Spleen (tissue), 11 donors: ENCODE data around the gene MAPKAP1. TPM values are rescaled to one million over a fixed set of nuclear protein-coding genes. Genes with fewer than 3 reads are reported as not detected.
A peak's percentile ranks its signal among the peaks of the same experiment; 100 is the strongest.

ENCODE experiments used
- DNase-seq: peaks from one replicate; pipeline ENCODE4 v3.0.0-alpha.2; 2020
- H3K27ac ChIP-seq, 8 donors: fragments of 200-600 bp; sonication (generic) in 7 of 8; 1 replicate in 4 of 8; 2 replicates in 4 of 8; pipeline versions ENCODE4 v1.5.0 to v1.8.0; 2016 to 2021; ENCODE audit warnings: inconsistent platforms in 4 of 8, mild to moderate bottlenecking in 4 of 8, moderate library complexity in 1 of 8
- H3K27me3 ChIP-seq, 7 donors: fragments of 200-600 bp; sonication (generic) in 6 of 7; replicated peaks in 1 of 7; 1 replicate in 4 of 7; 2 replicates in 3 of 7; pipeline versions ENCODE4 v1.5.0 to v1.8.0; 2016 to 2021; ENCODE audit warnings: inconsistent platforms in 3 of 7, mild to moderate bottlenecking in 1 of 7
- H3K36me3 ChIP-seq, 6 donors: fragments of 200-600 bp; sonication (generic) in 5 of 6; 1 replicate in 4 of 6; 2 replicates in 2 of 6; pipeline versions ENCODE4 v1.5.0 to v1.8.0; 2016 to 2021; ENCODE audit warnings: inconsistent platforms in 2 of 6
- H3K4me1 ChIP-seq, 6 donors: fragments of 200-600 bp; sonication (generic) in 5 of 6; 1 replicate in 3 of 6; 2 replicates in 3 of 6; pipeline versions ENCODE4 v1.5.0 to v1.8.0; 2016 to 2021; ENCODE audit warnings: inconsistent platforms in 3 of 6
- H3K4me3 ChIP-seq, 8 donors: fragments of 200-600 bp; sonication (generic) in 7 of 8; 1 replicate in 4 of 8; 2 replicates in 4 of 8; pipeline versions ENCODE4 v1.5.0 to v1.8.0; 2016 to 2021; ENCODE audit warnings: inconsistent platforms in 4 of 8, mild to moderate bottlenecking in 4 of 8, moderate library complexity in 2 of 8
- H3K9me3 ChIP-seq, 8 donors: fragments of 200-600 bp; sonication (generic) in 7 of 8; 1 replicate in 4 of 8; 2 replicates in 4 of 8; pipeline versions ENCODE4 v1.5.0 to v1.8.0; 2016 to 2021; ENCODE audit warnings: inconsistent platforms in 4 of 8
- POLR2A ChIP-seq, 3 donors: fragments of 450-650 bp; IDR thresholded peaks; one replicate each; pipeline ENCODE4 v1.5.1; 2017; ENCODE audit warnings: antibody characterized with exemption in 3 of 3, mild to moderate bottlenecking in 1 of 3
- POLR2AphosphoS5 ChIP-seq, 3 donors: sonication (generic); formaldehyde crosslinking; IDR thresholded peaks; one replicate each; pipeline ENCODE4 v1.5.1; 2017; ENCODE audit warnings: antibody characterized with exemption in 3 of 3
- WGBS, 5 donors: extraction: QIAGEN DNeasy Blood & Tissue Kit in 3 of 5; methylation state at CpG; one replicate each; pipeline versions ENCODE4 v1.1.5 to v1.1.7; 2013 to 2018; 5-methylcytosine and 5-hydroxymethylcytosine counted together
- intact Hi-C: fragments of 100-400 bp; cut with DNase I; formaldehyde crosslinking; loops from one replicate; pipeline ENCODE4 v1.15.0; 2023; ENCODE audit warnings: low total_unique reads
- polyA plus RNA-seq, 3 donors: library from polyadenylated mRNA; stranded (reverse); fragments of 200-250 nt; gene quantifications; one replicate each; pipeline ENCODE4 v1.2.1, GENCODE V29; 2013
- total RNA-seq, 7 donors: library from RNA; depleted of rRNA in 3 of 7; stranded (reverse); fragments of >200 nt in 3 of 7; fragmentation: NEBNext Ultra II Directional in 4 of 7; extraction: Animal tissue kit (Norgen Biotek cat#: 25700) in 4 of 7; gene quantifications; one replicate each; pipeline versions ENCODE4 v1.1.0 to v1.2.1, GENCODE V29; 2016 to 2021
- TF ChIP-seq, protein P1 (sequence below), 11 experiments: fragments of 200-600 bp in 7 of 11; fragments of 450-650 bp in 4 of 11; sonication (generic) in 4 of 11; IDR thresholded peaks in 8 of 11; conservative IDR thresholded peaks in 3 of 11; 1 replicate in 7 of 11; 2 replicates in 4 of 11; pipeline versions ENCODE4 v1.4.0 to v1.8.0; 2016 to 2021; ENCODE audit warnings: antibody characterized with exemption in 11 of 11, inconsistent platforms in 4 of 11, mild to moderate bottlenecking in 1 of 11
- donor health status: healthy with polysubstance abuse.
- donor health status: DM: no; HTN: no; CAD: no; lungs with moderate emphysema.
- donor health status: DM: no; HTN: no; CAD: no.
- donor health status: Bipolar disorder and iron deficiency.
- donor health status: healthy.
- donor health status: DM: no; HTN: no; CAD: no.
- donor health status: DM: yes; HTN: yes; CAD: no.

Gene MAPKAP1
- total and polyA plus RNA-seq, 10 donors: 37.2 to 77.2 (median 60.4) TPM

DNA sequence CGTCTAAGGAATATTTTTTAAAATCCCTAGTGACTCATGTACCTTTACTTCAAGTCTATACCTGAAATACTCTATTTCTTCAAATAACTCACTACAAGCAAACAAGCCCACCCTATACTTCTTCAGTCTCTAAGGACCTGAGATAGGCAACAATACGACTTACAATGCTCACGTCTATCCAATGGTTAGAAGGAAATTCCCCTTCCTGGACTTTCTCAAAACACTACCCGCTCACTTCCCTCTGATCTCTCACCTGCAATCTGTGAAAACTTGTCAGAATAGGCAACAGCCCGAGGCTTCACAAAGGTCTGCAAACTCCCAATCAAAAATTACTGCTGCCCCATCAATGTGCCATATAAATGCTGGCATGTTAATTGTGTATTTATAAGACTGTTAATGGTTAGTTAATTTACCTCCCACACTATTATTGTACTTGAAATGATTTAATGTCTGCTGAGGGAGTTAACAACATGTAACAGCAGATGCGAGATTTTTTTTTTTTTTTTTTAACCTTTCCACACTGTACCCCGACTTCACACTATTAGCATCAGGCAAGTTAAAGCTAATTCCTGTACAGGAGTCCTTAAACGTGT lies 27.3 kb downstream of the MAPKAP1 start:
- intact Hi-C loops: no loop called here
- Histone ChIP-seq H3K27me3 (no peaks in the 10 kb centered on the region), H3K9me3 (no peaks in the 10 kb centered on the region), H3K36me3 (peaks cover 0 to 18% (median 0%) of the 10 kb centered on the region in 6 donors), H3K27ac (no peak overlapping the region), H3K4me3 (no peak overlapping the region), H3K4me1 (peaks cover 0 to 31% (median 5%) of the 10 kb centered on the region in 6 donors)
- TF ChIP-seq POLR2A (IDR thresholded peaks at IDR 0.05) (no peak), POLR2AphosphoS5 (IDR thresholded peaks at IDR 0.05) (no peak)
- TF ChIP-seq, protein P1, sequence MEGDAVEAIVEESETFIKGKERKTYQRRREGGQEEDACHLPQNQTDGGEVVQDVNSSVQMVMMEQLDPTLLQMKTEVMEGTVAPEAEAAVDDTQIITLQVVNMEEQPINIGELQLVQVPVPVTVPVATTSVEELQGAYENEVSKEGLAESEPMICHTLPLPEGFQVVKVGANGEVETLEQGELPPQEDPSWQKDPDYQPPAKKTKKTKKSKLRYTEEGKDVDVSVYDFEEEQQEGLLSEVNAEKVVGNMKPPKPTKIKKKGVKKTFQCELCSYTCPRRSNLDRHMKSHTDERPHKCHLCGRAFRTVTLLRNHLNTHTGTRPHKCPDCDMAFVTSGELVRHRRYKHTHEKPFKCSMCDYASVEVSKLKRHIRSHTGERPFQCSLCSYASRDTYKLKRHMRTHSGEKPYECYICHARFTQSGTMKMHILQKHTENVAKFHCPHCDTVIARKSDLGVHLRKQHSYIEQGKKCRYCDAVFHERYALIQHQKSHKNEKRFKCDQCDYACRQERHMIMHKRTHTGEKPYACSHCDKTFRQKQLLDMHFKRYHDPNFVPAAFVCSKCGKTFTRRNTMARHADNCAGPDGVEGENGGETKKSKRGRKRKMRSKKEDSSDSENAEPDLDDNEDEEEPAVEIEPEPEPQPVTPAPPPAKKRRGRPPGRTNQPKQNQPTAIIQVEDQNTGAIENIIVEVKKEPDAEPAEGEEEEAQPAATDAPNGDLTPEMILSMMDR (IDR thresholded peaks at IDR 0.05 in 8 of 11, conservative IDR thresholded peaks at IDR 0.05 in 3 of 11): no peak
- 72 to 85% (median 83%) methylated on average over 8 of the region's 8 CpGs for WGBS, 5 donors
- no peak for DNase-seq

GRCh38 chr9:125674981-125675973 lies 31.7 kb downstream of the MAPKAP1 start:
- Histone ChIP-seq H3K27me3 (no peaks in the 10 kb centered on the region), H3K4me3 (no peak overlapping the region), H3K36me3 (peaks cover 0 to 17% (median 6%) of the 10 kb centered on the region in 6 donors), H3K4me1 (peaks cover 0 to 16% (median 5%) of the 10 kb centered on the region in 6 donors), H3K9me3 (no peaks in the 10 kb centered on the region), H3K27ac (peak overlapping the region in 1 of 8 donors; percentile 16)
- DNase-seq: no peak
- TF ChIP-seq POLR2A (IDR thresholded peaks at IDR 0.05) (no peak), POLR2AphosphoS5 (IDR thresholded peaks at IDR 0.05) (no peak)
- TF ChIP-seq, protein P1 (IDR thresholded peaks at IDR 0.05 in 8 of 11, conservative IDR thresholded peaks at IDR 0.05 in 3 of 11): no peak
- intact Hi-C loops: no loop called here
- WGBS, 5 donors: 84 to 91% (median 89%) methylated on average over 3 of the region's 3 CpGs

DNA sequence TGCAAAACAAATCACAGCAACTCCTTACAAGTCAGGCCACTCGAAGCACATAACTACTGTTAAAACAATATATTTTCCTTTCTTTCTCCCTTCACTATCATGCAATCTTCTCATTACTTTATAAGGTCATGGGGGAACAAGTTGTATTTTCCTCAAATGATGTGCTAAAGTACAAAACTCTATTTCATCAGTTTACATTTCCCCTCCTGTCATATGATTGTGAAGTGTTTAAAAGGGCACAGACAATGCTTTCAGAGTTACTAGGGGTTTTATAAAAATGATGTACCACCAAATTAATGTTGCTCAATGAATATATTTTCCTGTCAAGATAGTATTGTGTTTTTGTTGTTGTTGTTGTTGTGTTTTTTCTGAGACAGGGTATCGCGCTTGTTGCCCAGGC lies 34.1 kb downstream of the MAPKAP1 start:
- H3K4me3 ChIP-seq: no peak overlapping the region
- no peak overlapping the region for H3K27ac ChIP-seq
- H3K36me3 ChIP-seq: peaks cover 0 to 32% (median 13%) of the 10 kb centered on the region in 6 donors
- no peak for DNase-seq
- no peaks in the 10 kb centered on the region for H3K27me3 ChIP-seq
- WGBS, 5 donors: 87 to 98% (median 96%) methylated on average over 3 of the region's 3 CpGs
- TF ChIP-seq POLR2A (IDR thresholded peaks at IDR 0.05) (no peak), POLR2AphosphoS5 (IDR thresholded peaks at IDR 0.05) (no peak)
- TF ChIP-seq, protein P1 (IDR thresholded peaks at IDR 0.05 in 8 of 11, conservative IDR thresholded peaks at IDR 0.05 in 3 of 11): no peak
- no peaks in the 10 kb centered on the region for H3K9me3 ChIP-seq
- peaks cover 0 to 12% (median 3%) of the 10 kb centered on the region in 6 donors for H3K4me1 ChIP-seq
- intact Hi-C loops: no loop called here

DNA sequence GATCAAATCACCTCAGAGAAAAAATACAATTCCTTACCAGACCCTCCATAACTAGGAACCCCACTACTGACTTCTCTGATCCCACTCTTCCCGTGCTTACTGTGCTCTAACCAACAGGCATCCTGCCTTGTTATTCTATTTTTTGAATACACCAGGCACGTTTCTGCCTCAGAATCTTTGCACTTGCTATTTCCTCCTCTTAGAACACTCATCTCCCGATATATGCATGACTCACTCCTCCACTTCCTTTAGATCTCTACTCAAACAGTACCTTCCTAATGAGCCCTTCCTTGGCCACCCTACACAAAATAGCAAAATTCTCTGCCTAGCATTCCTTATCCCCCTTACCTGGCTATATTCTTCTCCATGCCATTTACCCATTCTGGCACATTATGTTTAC lies 43.9 kb downstream of the MAPKAP1 start:
- TF ChIP-seq POLR2A (IDR thresholded peaks at IDR 0.05) (no peak), POLR2AphosphoS5 (IDR thresholded peaks at IDR 0.05) (no peak)
- TF ChIP-seq, protein P1 (IDR thresholded peaks at IDR 0.05 in 8 of 11, conservative IDR thresholded peaks at IDR 0.05 in 3 of 11): no peak
- H3K9me3 ChIP-seq: no peaks in the 10 kb centered on the region
- WGBS, 5 donors: 21 to 31% (median 28%) methylated on average over 3 of the region's 3 CpGs
- H3K27ac ChIP-seq: no peak overlapping the region
- H3K4me3 ChIP-seq: no peak overlapping the region
- H3K27me3 ChIP-seq: no peaks in the 10 kb centered on the region
- DNase-seq: no peak
- intact Hi-C loops: no loop called here
- peaks cover 0 to 45% (median 4%) of the 10 kb centered on the region in 6 donors for H3K36me3 ChIP-seq
- H3K4me1 ChIP-seq: peaks cover 0 to 10% (median 4%) of the 10 kb centered on the region in 6 donors
